SK-N-SH (cell line): ENCODE measurements around the gene RAB6B.

ENCODE experiments used
- MEF2A ChIP-seq: IDR thresholded peaks from 2 replicates; pipeline ENCODE4 v1.4.0; 2012; ENCODE audit warnings: low read depth, borderline replicate concordance
- POLR2AphosphoS5 ChIP-seq: IDR thresholded peaks from 2 replicates; pipeline ENCODE4 v1.6.1; 2012; ENCODE audit warnings: low read depth, low read length
- TF ChIP-seq, protein P1 (sequence below): fragments of 200-600 bp; sonication (generic); IDR thresholded peaks from 2 replicates; pipeline ENCODE4 v1.6.1; 2017; ENCODE audit warnings: antibody characterized with exemption, mild to moderate bottlenecking, moderate library complexity
- TF ChIP-seq, protein P2 (sequence below): IDR thresholded peaks from 2 replicates; pipeline ENCODE4 v1.6.1; 2012; ENCODE audit warnings: mild to moderate bottlenecking, low read depth, low read length, moderate library complexity

DNA sequence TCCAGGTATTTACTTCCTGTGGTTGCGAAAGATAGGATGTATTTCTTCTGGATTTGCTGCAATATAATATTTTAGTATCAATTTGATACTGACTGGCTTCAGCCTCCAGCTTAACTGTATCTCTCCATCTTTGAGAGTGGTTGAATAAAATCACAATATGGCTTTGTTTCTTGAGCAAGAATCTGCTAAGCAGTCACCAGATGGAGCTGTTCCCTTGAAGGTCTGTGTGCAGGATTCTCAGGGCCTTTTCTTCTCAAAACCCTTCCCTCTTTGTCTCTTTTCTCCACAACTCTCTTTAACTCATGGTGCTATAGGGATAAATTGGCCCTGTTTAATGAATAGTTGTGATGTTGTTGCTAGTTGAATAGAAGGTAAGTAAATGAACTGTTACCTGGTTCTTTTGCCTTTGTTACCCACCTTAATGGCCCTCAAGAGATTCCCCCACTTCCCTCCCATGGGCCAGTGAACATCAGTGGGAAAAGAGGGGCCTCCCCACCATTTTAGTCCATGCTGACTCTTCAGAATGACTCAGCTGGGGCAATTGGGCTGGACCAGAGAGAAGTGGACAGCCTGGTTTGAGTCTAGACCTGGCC lies 34.8 kb upstream of the RAB6B start:
- no peak for TF ChIP-seq MEF2A
- no peak for TF ChIP-seq POLR2AphosphoS5
- TF ChIP-seq, protein P1, sequence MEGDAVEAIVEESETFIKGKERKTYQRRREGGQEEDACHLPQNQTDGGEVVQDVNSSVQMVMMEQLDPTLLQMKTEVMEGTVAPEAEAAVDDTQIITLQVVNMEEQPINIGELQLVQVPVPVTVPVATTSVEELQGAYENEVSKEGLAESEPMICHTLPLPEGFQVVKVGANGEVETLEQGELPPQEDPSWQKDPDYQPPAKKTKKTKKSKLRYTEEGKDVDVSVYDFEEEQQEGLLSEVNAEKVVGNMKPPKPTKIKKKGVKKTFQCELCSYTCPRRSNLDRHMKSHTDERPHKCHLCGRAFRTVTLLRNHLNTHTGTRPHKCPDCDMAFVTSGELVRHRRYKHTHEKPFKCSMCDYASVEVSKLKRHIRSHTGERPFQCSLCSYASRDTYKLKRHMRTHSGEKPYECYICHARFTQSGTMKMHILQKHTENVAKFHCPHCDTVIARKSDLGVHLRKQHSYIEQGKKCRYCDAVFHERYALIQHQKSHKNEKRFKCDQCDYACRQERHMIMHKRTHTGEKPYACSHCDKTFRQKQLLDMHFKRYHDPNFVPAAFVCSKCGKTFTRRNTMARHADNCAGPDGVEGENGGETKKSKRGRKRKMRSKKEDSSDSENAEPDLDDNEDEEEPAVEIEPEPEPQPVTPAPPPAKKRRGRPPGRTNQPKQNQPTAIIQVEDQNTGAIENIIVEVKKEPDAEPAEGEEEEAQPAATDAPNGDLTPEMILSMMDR: peak; percentile 82
- TF ChIP-seq, protein P2, sequence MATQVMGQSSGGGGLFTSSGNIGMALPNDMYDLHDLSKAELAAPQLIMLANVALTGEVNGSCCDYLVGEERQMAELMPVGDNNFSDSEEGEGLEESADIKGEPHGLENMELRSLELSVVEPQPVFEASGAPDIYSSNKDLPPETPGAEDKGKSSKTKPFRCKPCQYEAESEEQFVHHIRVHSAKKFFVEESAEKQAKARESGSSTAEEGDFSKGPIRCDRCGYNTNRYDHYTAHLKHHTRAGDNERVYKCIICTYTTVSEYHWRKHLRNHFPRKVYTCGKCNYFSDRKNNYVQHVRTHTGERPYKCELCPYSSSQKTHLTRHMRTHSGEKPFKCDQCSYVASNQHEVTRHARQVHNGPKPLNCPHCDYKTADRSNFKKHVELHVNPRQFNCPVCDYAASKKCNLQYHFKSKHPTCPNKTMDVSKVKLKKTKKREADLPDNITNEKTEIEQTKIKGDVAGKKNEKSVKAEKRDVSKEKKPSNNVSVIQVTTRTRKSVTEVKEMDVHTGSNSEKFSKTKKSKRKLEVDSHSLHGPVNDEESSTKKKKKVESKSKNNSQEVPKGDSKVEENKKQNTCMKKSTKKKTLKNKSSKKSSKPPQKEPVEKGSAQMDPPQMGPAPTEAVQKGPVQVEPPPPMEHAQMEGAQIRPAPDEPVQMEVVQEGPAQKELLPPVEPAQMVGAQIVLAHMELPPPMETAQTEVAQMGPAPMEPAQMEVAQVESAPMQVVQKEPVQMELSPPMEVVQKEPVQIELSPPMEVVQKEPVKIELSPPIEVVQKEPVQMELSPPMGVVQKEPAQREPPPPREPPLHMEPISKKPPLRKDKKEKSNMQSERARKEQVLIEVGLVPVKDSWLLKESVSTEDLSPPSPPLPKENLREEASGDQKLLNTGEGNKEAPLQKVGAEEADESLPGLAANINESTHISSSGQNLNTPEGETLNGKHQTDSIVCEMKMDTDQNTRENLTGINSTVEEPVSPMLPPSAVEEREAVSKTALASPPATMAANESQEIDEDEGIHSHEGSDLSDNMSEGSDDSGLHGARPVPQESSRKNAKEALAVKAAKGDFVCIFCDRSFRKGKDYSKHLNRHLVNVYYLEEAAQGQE: no peak
